Measurements from ENCODE around the gene LGMN. TPM values are rescaled to one million over a fixed set of nuclear protein-coding genes. Genes with fewer than 3 reads are reported as not detected.

Gene LGMN
- total and polyA plus RNA-seq, 9 of the 15 experiments (the other 6 are each of a cell fraction or from before 2014, with no cell fraction given), result 0.05 to 1.4 (median 0.43) TPM; not detected in 2

- no TSS peak for BruUV-seq (replicated peaks)
- 5% methylated on average over 8 of the region's 13 CpGs for WGBS (ENCODE audit: insufficient coverage, low coverage, missing lambda C conversion rate)
- H2AFZ ChIP-seq (ENCODE audit: low read depth, low read length), result no peak overlapping the region
- H3K36me3 ChIP-seq (ENCODE audit: control insufficient read depth, insufficient read depth, low read length), result no peaks in the 10 kb centered on the region
- no peak overlapping the region for H3K4me3 ChIP-seq
- FAIRE-seq, result no peak
- ChIA-PET CTCF (ENCODE audit: low intra/inter-chr PET ratio) (interaction anchor here (0.6 kb wide), 1 partner anchor 227 kb away, joined by 3 read pairs; no protein-coding TSS in a partner anchor), POLR2A (interaction anchor here (0.6 kb wide), 1 partner anchor 188 kb away, joined by 3 read pairs; no protein-coding TSS in a partner anchor)
- no peaks in the 10 kb centered on the region for H3K9me1 ChIP-seq (ENCODE audit: control insufficient read depth, insufficient read depth, low read length)
- H3K4me2 ChIP-seq (ENCODE audit: insufficient read depth, low read length), result no peak overlapping the region
- in situ Hi-C loops (cut with MboI), result no loop called here
- H3K27ac ChIP-seq (ENCODE audit: extremely low read depth, low read depth, low read length), result no peak overlapping the region
- intact Hi-C loops (cut with micrococcal nuclease), result no loop called here
- no peaks in the 10 kb centered on the region for H4K20me1 ChIP-seq (replicated peaks; ENCODE audit: control insufficient read depth, insufficient read depth, low read length)
- no peak for TF ChIP-seq ZNF655 (CRISPR knock-in tag; IDR thresholded peaks at IDR 0.05)
- TF ChIP-seq KDM4B (IDR thresholded peaks at IDR 0.05; ENCODE audit: borderline replicate concordance in 2 of 2, low read depth in 1 of 2), result no peak
- TF ChIP-seq FIP1L1 (IDR thresholded peaks at IDR 0.05; ENCODE audit: low read depth, low read length, poor library complexity, severe bottlenecking), result no peak
- no peak for TF ChIP-seq RBM39 (optimal IDR thresholded peaks at IDR 0.05; ENCODE audit: low read depth, low read length)
- no peak for TF ChIP-seq POLR2AphosphoS2 (IDR thresholded peaks at IDR 0.05; ENCODE audit: low read length)
- H3K9me3 ChIP-seq (replicated peaks; ENCODE audit: control insufficient read depth, insufficient read depth, low read depth, low read length), result no peaks in the 10 kb centered on the region
- H3K79me2 ChIP-seq (ENCODE audit: control insufficient read depth, insufficient read depth, low read length), result no peaks in the 10 kb centered on the region
- H3K4me1 ChIP-seq (replicated peaks in 1 of 2; ENCODE audit: control insufficient read depth in 2 of 2, insufficient read depth in 2 of 2, low read length in 2 of 2), result peaks cover 0 to 17% of the 10 kb centered on the region in 2 experiments; a peak in 3 of 5 replicates
- DNase-seq (ENCODE audit: extremely low read depth in 1 of 4, low spot score in 3 of 4), result no peak
- ATAC-seq, result no peak
- H3K27me3 ChIP-seq (ENCODE audit: control insufficient read depth in 2 of 2, insufficient read depth in 2 of 2, low read length in 2 of 2), result peaks cover 0 to 28% of the 10 kb centered on the region in 2 experiments; a peak in 2 of 5 replicates
- no peak overlapping the region for H3K9ac ChIP-seq (ENCODE audit: insufficient read depth in 1 of 2, low read depth in 2 of 2, low read length in 2 of 2)
Measured at GRCh38 chr14:92655419-92656201, 92.8 kb downstream of the LGMN start.
